T-helper 1 cell treated with Interleukin-12 subunit alpha and Interleukin-12 subunit beta and Interleukin-4 antibody, amounts not matched to agents 30 μg/mL and 1 μg/mL, for 36 hours (primary cell): Measurements from ENCODE around the gene PCK1.

Experiments used
- H3K27ac Mint-ChIP-seq: one replicate; pipeline ENCODE4 v1.8.0; 2021; ENCODE audit warnings: mild to moderate bottlenecking, mixed read lengths
- H3K27me3 Mint-ChIP-seq: one replicate; pipeline ENCODE4 v1.8.0; 2021; ENCODE audit warnings: low read depth, mixed read lengths
- H3K36me3 Mint-ChIP-seq: one replicate; pipeline ENCODE4 v1.8.0; 2021; ENCODE audit warnings: low read depth, mixed read lengths
- H3K4me1 Mint-ChIP-seq: one replicate; pipeline ENCODE4 v1.8.0; 2021; ENCODE audit warnings: low read depth, mixed read lengths
- H3K4me3 Mint-ChIP-seq: one replicate; pipeline ENCODE4 v1.8.0; 2021; ENCODE audit warnings: mild to moderate bottlenecking, moderate library complexity, mixed read lengths
- H3K9me3 Mint-ChIP-seq: one replicate; pipeline ENCODE4 v1.8.0; 2021; ENCODE audit warnings: mixed read lengths

PCK1 gene

GRCh38 chr20:57528148-57528547 lies 32.8 kb upstream of the PCK1 start:
- Mint-ChIP-seq H3K36me3 (no peaks in the 10 kb centered on the region), H3K9me3 (no peaks in the 10 kb centered on the region)

GRCh38 chr20:57529160-57529585 lies 31.7 kb upstream of the PCK1 start:
- Mint-ChIP-seq H3K9me3 (no peaks in the 10 kb centered on the region), H3K27ac (no peak overlapping the region), H3K27me3 (peaks cover 19% of the 10 kb centered on the region), H3K4me3 (no peak overlapping the region), H3K4me1 (no peaks in the 10 kb centered on the region), H3K36me3 (no peaks in the 10 kb centered on the region)

More at GRCh38 chr20:57528148-57528547, 32.8 kb upstream of the PCK1 start:
- Mint-ChIP-seq H3K4me1 (peaks cover 3% of the 10 kb centered on the region), H3K27me3 (peaks cover 15% of the 10 kb centered on the region), H3K4me3 (no peak overlapping the region), H3K27ac (no peak overlapping the region)

DNA sequence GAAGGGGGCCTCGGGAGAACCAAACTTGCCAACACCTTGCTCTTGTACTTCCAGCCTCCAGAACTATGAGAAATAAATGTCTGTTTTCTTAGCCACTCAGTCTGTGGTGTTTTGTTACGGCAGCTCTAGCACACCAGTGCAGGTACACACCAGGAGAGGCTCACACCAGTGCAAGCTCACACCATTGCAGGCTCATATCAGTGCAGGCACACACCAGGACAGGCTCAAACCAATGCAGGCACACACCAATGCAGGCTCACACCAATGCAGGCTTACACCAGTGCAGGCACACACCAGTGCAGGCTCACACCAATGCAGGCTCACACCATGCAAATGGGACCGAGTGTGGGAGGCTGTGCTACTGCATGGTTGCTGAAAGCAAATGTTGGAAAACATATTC lies 31.1 kb upstream of the PCK1 start:
- no peaks in the 10 kb centered on the region for H3K4me1 Mint-ChIP-seq
- no peaks in the 10 kb centered on the region for H3K9me3 Mint-ChIP-seq
- H3K27me3 Mint-ChIP-seq = peaks cover 19% of the 10 kb centered on the region
- H3K4me3 Mint-ChIP-seq = no peak overlapping the region
- H3K36me3 Mint-ChIP-seq = no peaks in the 10 kb centered on the region
- no peak overlapping the region for H3K27ac Mint-ChIP-seq

DNA sequence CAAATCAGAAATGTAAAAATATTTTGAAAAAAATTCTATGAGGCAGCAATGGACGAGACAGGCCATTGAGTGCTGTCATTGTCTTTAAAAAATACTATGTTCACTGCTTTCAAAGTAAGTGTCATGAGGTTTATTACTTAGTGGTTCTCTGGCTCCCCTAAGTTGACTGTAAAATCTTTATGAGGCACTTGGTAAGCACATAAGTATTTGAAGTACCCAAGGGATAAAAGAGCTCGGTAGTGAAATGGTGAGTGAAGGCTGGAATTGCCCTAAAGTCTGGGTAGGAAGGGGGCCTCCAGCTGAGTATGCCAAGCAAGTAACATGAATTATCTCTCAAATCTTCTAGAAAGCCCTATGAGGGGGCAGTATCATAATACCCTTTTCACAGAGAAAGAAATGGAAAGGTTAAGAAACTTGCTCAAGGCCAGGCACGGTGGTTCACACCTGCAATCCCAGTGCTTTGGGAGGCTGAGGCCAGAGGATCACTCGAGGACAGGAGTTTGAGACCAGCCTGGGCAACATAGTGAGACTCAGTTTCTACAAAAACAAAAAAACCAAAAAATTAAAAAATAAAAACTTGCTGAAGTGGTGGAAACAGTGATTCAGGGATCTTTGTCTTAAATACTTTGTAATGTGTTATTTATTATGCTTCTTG lies 30.5 kb upstream of the PCK1 start:
- no peaks in the 10 kb centered on the region for H3K36me3 Mint-ChIP-seq
- no peaks in the 10 kb centered on the region for H3K4me1 Mint-ChIP-seq
- no peak overlapping the region for H3K4me3 Mint-ChIP-seq
- peaks cover 24% of the 10 kb centered on the region for H3K27me3 Mint-ChIP-seq
- no peaks in the 10 kb centered on the region for H3K9me3 Mint-ChIP-seq
- H3K27ac Mint-ChIP-seq = no peak overlapping the region

- no peaks in the 10 kb centered on the region for H3K9me3 Mint-ChIP-seq
- no peaks in the 10 kb centered on the region for H3K4me1 Mint-ChIP-seq
- no peak overlapping the region for H3K27ac Mint-ChIP-seq
- no peaks in the 10 kb centered on the region for H3K36me3 Mint-ChIP-seq
- no peak overlapping the region for H3K4me3 Mint-ChIP-seq
- H3K27me3 Mint-ChIP-seq = peaks cover 38% of the 10 kb centered on the region
Measured at GRCh38 chr20:57532104-57532503, 28.8 kb upstream of the PCK1 start.

- Mint-ChIP-seq H3K27ac (no peak overlapping the region), H3K27me3 (peaks cover 43% of the 10 kb centered on the region), H3K9me3 (no peaks in the 10 kb centered on the region), H3K4me3 (no peak overlapping the region), H3K36me3 (no peaks in the 10 kb centered on the region), H3K4me1 (no peaks in the 10 kb centered on the region)
Measured at GRCh38 chr20:57535297-57535696, 25.6 kb upstream of the PCK1 start.

GRCh38 chr20:57536120-57536708 lies 24.7 kb upstream of the PCK1 start:
- Mint-ChIP-seq H3K9me3 (no peaks in the 10 kb centered on the region), H3K4me3 (no peak overlapping the region), H3K4me1 (no peaks in the 10 kb centered on the region), H3K27ac (no peak overlapping the region), H3K36me3 (no peaks in the 10 kb centered on the region), H3K27me3 (peaks cover 38% of the 10 kb centered on the region)

GRCh38 chr20:57536771-57537724 lies 23.9 kb upstream of the PCK1 start:
- Mint-ChIP-seq H3K4me1 (no peaks in the 10 kb centered on the region), H3K27me3 (peaks cover 36% of the 10 kb centered on the region), H3K36me3 (no peaks in the 10 kb centered on the region), H3K4me3 (no peak overlapping the region), H3K27ac (no peak overlapping the region), H3K9me3 (no peaks in the 10 kb centered on the region)

- Mint-ChIP-seq H3K27ac (no peak overlapping the region), H3K36me3 (no peaks in the 10 kb centered on the region), H3K27me3 (peaks cover 32% of the 10 kb centered on the region), H3K9me3 (no peaks in the 10 kb centered on the region), H3K4me1 (no peaks in the 10 kb centered on the region), H3K4me3 (no peak overlapping the region)
Measured at GRCh38 chr20:57537822-57538221, 23.1 kb upstream of the PCK1 start.

DNA sequence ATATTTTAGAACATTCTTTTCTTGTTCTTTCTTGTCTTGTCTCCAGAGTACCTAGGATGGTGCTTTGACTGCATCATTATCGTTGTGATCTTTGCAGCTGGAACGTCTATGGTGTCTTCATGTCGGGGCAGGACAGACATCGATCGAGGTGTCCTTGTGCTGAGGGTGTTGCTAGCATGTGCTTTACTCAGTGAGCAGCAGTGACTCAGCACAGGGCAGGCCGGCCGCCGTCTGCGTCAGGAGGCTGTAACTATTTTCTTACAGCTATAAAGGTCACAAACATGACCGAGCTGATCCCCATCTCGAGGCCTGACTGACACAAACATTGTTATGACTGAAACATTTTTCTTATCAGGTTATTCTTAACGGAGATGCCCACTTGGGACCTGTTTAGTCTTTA lies 21.0 kb upstream of the PCK1 start:
- Mint-ChIP-seq H3K9me3 (no peaks in the 10 kb centered on the region), H3K36me3 (no peaks in the 10 kb centered on the region), H3K27me3 (peaks cover 37% of the 10 kb centered on the region), H3K27ac (no peak overlapping the region), H3K4me1 (no peaks in the 10 kb centered on the region), H3K4me3 (no peak overlapping the region)

- no peak overlapping the region for H3K27ac Mint-ChIP-seq
- H3K27me3 Mint-ChIP-seq = peaks cover 33% of the 10 kb centered on the region
- H3K36me3 Mint-ChIP-seq = no peaks in the 10 kb centered on the region
- H3K9me3 Mint-ChIP-seq = no peaks in the 10 kb centered on the region
- H3K4me3 Mint-ChIP-seq = no peak overlapping the region
- no peaks in the 10 kb centered on the region for H3K4me1 Mint-ChIP-seq
Measured at GRCh38 chr20:57540890-57541580, 19.9 kb upstream of the PCK1 start.

DNA sequence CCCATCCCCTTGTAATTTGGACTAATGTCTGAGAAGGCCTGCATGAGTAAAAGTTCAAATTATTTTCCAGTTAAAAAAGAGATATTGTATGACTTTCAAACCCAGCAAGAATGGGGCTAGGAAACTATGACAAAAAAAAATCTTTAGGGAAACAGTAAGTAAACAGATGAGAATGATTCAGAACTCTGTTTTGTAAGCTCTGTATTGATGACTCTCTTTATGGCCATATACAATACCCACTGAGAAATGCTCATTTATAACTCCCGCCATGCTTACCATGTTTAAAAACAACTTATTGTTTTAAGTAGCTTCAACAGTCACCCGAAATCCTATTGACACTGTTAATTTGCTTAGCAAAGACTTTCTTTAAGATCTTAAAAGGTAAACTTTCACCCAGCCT lies 17.2 kb upstream of the PCK1 start:
- Mint-ChIP-seq H3K27ac (no peak overlapping the region), H3K27me3 (peaks cover 15% of the 10 kb centered on the region), H3K4me3 (no peak overlapping the region), H3K9me3 (no peaks in the 10 kb centered on the region), H3K36me3 (no peaks in the 10 kb centered on the region), H3K4me1 (no peaks in the 10 kb centered on the region)

DNA sequence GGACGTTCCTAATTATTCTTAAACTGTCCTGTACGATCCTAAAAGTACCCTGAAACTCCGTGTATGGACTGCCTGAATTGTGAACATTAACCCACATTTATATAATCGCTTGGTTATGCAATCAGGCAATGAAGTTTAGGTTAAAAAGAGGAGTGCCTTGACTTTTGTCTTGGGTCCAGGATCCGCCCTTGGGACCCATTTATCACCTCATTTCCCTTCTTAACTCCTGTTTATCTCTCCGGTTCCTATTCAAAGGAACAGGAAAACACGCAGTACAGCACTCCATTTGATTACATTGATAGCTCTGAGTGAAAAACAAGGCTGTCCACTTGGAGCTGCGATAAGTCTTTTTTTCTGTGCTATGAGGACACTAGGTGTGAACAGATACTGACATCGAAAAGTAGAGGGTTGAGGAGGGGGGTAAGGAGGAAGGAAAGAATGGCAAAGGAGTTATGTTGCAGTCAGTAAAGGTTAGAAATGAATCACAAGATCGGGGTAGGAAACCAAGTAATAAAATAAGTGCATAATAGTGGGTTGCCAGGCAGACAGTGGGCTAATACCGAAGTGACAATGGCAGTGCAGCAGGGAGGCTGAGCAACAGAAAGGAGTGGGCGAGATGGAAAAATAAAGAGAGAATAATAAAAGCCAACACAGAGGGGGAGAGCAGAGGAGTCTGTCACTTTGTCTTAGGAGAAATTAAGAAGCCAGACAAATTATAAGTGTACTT lies 15.9 kb upstream of the PCK1 start:
- peaks cover 15% of the 10 kb centered on the region for H3K27me3 Mint-ChIP-seq
- no peaks in the 10 kb centered on the region for H3K4me1 Mint-ChIP-seq
- H3K9me3 Mint-ChIP-seq = no peaks in the 10 kb centered on the region
- no peak overlapping the region for H3K27ac Mint-ChIP-seq
- no peak overlapping the region for H3K4me3 Mint-ChIP-seq
- H3K36me3 Mint-ChIP-seq = no peaks in the 10 kb centered on the region
